ENCODE measurements around the gene CTNNBIP1. TPM values are rescaled to one million over a fixed set of nuclear protein-coding genes. Genes with fewer than 3 reads are reported as not detected.

CTNNBIP1 gene
- total RNA-seq, 1 experiment from 2014 or later, result 58.9 TPM

GRCh38 chr1:9870572-9870971, 39.5 kb downstream of the CTNNBIP1 start:
- no peaks in the 10 kb centered on the region for H3K9me3 ChIP-seq (ENCODE audit: insufficient read depth, low read depth)
- H2AFZ ChIP-seq, result no peak overlapping the region
- TF ChIP-seq EZH2 (IDR thresholded peaks at IDR 0.05; ENCODE audit: low read depth) (no peak), CTCF (conservative IDR thresholded peaks at IDR 0.05) (no peak)
- H3K36me3 ChIP-seq (ENCODE audit: low read depth), result no peaks in the 10 kb centered on the region
- BruUV-seq (replicated peaks), result no TSS peak
- no peak for DNase-seq
- H3K79me2 ChIP-seq (ENCODE audit: low read depth), result no peaks in the 10 kb centered on the region
- no peaks in the 10 kb centered on the region for H3K4me1 ChIP-seq (replicated peaks; ENCODE audit: insufficient read depth)
- no peaks in the 10 kb centered on the region for H3F3A ChIP-seq (ENCODE audit: insufficient read depth, low read depth)
- intact Hi-C loops (cut with micrococcal nuclease; ENCODE audit: unreplicated experiment), result no loop called here
- ChIA-PET POLR2A (ENCODE audit: unreplicated experiment) (no interaction called here), CTCF (no interaction called here)
- no peaks in the 10 kb centered on the region for H3K9me2 ChIP-seq (ENCODE audit: insufficient read depth)
- no peaks in the 10 kb centered on the region for H3K27me3 ChIP-seq (ENCODE audit: insufficient read depth, low read depth)
- no peak overlapping the region for H3K27ac ChIP-seq
- no peak overlapping the region for H3K4me3 ChIP-seq
- H4K20me1 ChIP-seq (ENCODE audit: insufficient read depth), result no peaks in the 10 kb centered on the region
- H3K4me2 ChIP-seq, result no peak overlapping the region

- Histone ChIP-seq H2AFZ (no peak overlapping the region), H3K27me3 (ENCODE audit: insufficient read depth, low read depth) (no peaks in the 10 kb centered on the region), H3K79me2 (ENCODE audit: low read depth) (no peaks in the 10 kb centered on the region), H3K9me2 (ENCODE audit: insufficient read depth) (no peaks in the 10 kb centered on the region), H3F3A (ENCODE audit: insufficient read depth, low read depth) (no peaks in the 10 kb centered on the region), H3K4me2 (no peak overlapping the region), H3K9me3 (ENCODE audit: insufficient read depth, low read depth) (no peaks in the 10 kb centered on the region), H3K4me1 (replicated peaks; ENCODE audit: insufficient read depth) (no peaks in the 10 kb centered on the region), H3K27ac (no peak overlapping the region), H3K36me3 (ENCODE audit: low read depth) (no peaks in the 10 kb centered on the region), H4K20me1 (ENCODE audit: insufficient read depth) (no peaks in the 10 kb centered on the region), H3K4me3 (no peak overlapping the region)
- TF ChIP-seq CTCF (conservative IDR thresholded peaks at IDR 0.05) (no peak), EZH2 (IDR thresholded peaks at IDR 0.05; ENCODE audit: low read depth) (no peak)
- CTCF ChIA-PET, result no interaction called here
- DNase-seq, result no peak
- intact Hi-C loops (cut with micrococcal nuclease; ENCODE audit: unreplicated experiment), result loop anchor here (5.0 kb wide), 1 partner anchor 283 kb away; the partner anchor contains the start of gene TMEM201
- BruUV-seq (replicated peaks), result no TSS peak
- POLR2A ChIA-PET (ENCODE audit: unreplicated experiment), result no interaction called here
These were observed 40.2 kb downstream of the CTNNBIP1 start for GRCh38 chr1:9869831-9870251.

- POLR2A ChIA-PET (ENCODE audit: unreplicated experiment), result interaction anchor here (0.6 kb wide), 2 partner anchors 237 to 282 kb away, joined by 6 to 18 read pairs; no protein-coding TSS in a partner anchor
- no peaks in the 10 kb centered on the region for H4K20me1 ChIP-seq (ENCODE audit: insufficient read depth)
These were observed 41.9 kb downstream of the CTNNBIP1 start for GRCh38 chr1:9868244-9868590.

More at GRCh38 chr1:9868244-9868590, 41.9 kb downstream of the CTNNBIP1 start:
- no TSS peak for BruUV-seq (replicated peaks)
- Histone ChIP-seq H3K4me2 (no peak overlapping the region), H3K9me3 (ENCODE audit: insufficient read depth, low read depth) (no peaks in the 10 kb centered on the region), H3K79me2 (ENCODE audit: low read depth) (no peaks in the 10 kb centered on the region), H3K4me3 (no peak overlapping the region), H3K9me2 (ENCODE audit: insufficient read depth) (no peaks in the 10 kb centered on the region), H3K4me1 (replicated peaks; ENCODE audit: insufficient read depth) (no peaks in the 10 kb centered on the region), H3K36me3 (ENCODE audit: low read depth) (no peaks in the 10 kb centered on the region), H2AFZ (no peak overlapping the region), H3K27ac (no peak overlapping the region), H3F3A (ENCODE audit: insufficient read depth, low read depth) (no peaks in the 10 kb centered on the region), H3K27me3 (ENCODE audit: insufficient read depth, low read depth) (no peaks in the 10 kb centered on the region)
- DNase-seq, result no peak
- intact Hi-C loops (cut with micrococcal nuclease; ENCODE audit: unreplicated experiment), result loop anchor here (5.0 kb wide), 1 partner anchor 281 kb away; the partner anchor contains the start of gene TMEM201
- CTCF ChIA-PET, result interaction anchor here (0.7 to 1.1 kb wide), 2 partner anchors 46 kb away, joined by 3 to 4 read pairs; no protein-coding TSS in a partner anchor
- no peak for TF ChIP-seq EZH2 (IDR thresholded peaks at IDR 0.05; ENCODE audit: low read depth)

All from PC-9 (cell line).